Lower leg skin (tissue), 4 donors: Measurements from ENCODE around the gene TNFRSF8. TPM values are rescaled to one million over a fixed set of nuclear protein-coding genes. Genes with fewer than 3 reads are reported as not detected.

Experiments
- DNase-seq, 2 donors: peaks; one replicate each; pipeline ENCODE4 v3.0.0-alpha.2; 2019; ENCODE audit warnings: low spot score in 2 of 2
- H3K4me3 ChIP-seq: fragments of 200-600 bp; sonication (generic); 2 replicates; pipeline ENCODE4 v1.5.1; 2017; ENCODE audit warnings: mild to moderate bottlenecking, low read depth; ENCODE audit not compliant: poor library complexity, severe bottlenecking
- CTCF ChIP-seq, 3 donors: fragments of 450-650 bp; IDR thresholded peaks; one replicate each; pipeline ENCODE4 v1.5.1; 2016; ENCODE audit warnings: antibody characterized with exemption in 3 of 3, mild to moderate bottlenecking in 3 of 3, moderate library complexity in 2 of 3
- POLR2A ChIP-seq, 2 donors: fragments of 450-650 bp; IDR thresholded peaks; one replicate each; pipeline ENCODE4 v1.6.1; 2016 to 2017; ENCODE audit warnings: antibody characterized with exemption in 2 of 2, mild to moderate bottlenecking in 1 of 2, moderate library complexity in 1 of 2
- WGBS, 2 donors: methylation state at CpG; one replicate each; pipeline ENCODE4 v1.1.5; 2018; 5-methylcytosine and 5-hydroxymethylcytosine counted together
- intact Hi-C: fragments of 100-400 bp; cut with DNase I; formaldehyde crosslinking; loops from one replicate; pipeline ENCODE4 v1.15.0; 2023; ENCODE audit warnings: low total_unique reads
- total RNA-seq, 4 donors: library from RNA; depleted of rRNA; stranded (reverse); fragments of >200 nt; gene quantifications; one replicate each; pipeline ENCODE4 v1.1.0, GENCODE V29; 2016

TNFRSF8 gene
- total RNA-seq, 4 donors from 2014 or later: 0.72 to 4.1 (median 1.9) TPM

- intact Hi-C loops: no loop called here
- TF ChIP-seq POLR2A (IDR thresholded peaks at IDR 0.05) (no peak), CTCF (IDR thresholded peaks at IDR 0.05) (no peak)
- WGBS, 2 donors: 89 to 97% methylated on average over 3 to 4 of the region's 4 CpGs
- H3K4me3 ChIP-seq: no peak overlapping the region
- DNase-seq: no peak
Measured at GRCh38 chr1:12140016-12140415, 76.9 kb downstream of the TNFRSF8 start.

- WGBS, 2 donors: 81 to 86% methylated on average over 10 to 12 of the region's 12 CpGs
- intact Hi-C loops: no loop called here
Measured at GRCh38 chr1:12140515-12141162, 77.5 kb downstream of the TNFRSF8 start.

GRCh38 chr1:12141163-12141850, 78.2 kb downstream of the TNFRSF8 start:
- no peak for TF ChIP-seq CTCF (IDR thresholded peaks at IDR 0.05)
- TF ChIP-seq POLR2A (IDR thresholded peaks at IDR 0.05): no peak
- intact Hi-C loops: no loop called here
- DNase-seq: no peak
- 76 to 78% methylated on average over 20 to 21 of the region's 21 CpGs for WGBS, 2 donors
- H3K4me3 ChIP-seq: no peak overlapping the region

More at GRCh38 chr1:12140515-12141162, 77.5 kb downstream of the TNFRSF8 start:
- no peak for DNase-seq
- H3K4me3 ChIP-seq: no peak overlapping the region
- no peak for TF ChIP-seq CTCF (IDR thresholded peaks at IDR 0.05)

GRCh38 chr1:12142141-12142823, 79.2 kb downstream of the TNFRSF8 start:
- intact Hi-C loops: no loop called here
- DNase-seq: no peak
- WGBS, 2 donors: 87 to 89% methylated on average over 15 to 16 of the region's 18 CpGs
- H3K4me3 ChIP-seq: no peak overlapping the region
- TF ChIP-seq CTCF (IDR thresholded peaks at IDR 0.05): no peak
- TF ChIP-seq POLR2A (IDR thresholded peaks at IDR 0.05): no peak

GRCh38 chr1:12142891-12143630, 80.0 kb downstream of the TNFRSF8 start:
- intact Hi-C loops: no loop called here
- WGBS, 2 donors: 83 to 86% methylated on average over 16 to 21 of the region's 21 CpGs
- H3K4me3 ChIP-seq: no peak overlapping the region
- TF ChIP-seq CTCF (IDR thresholded peaks at IDR 0.05) (no peak), POLR2A (IDR thresholded peaks at IDR 0.05) (no peak)
- no peak for DNase-seq
